ENCODE data around the gene CDK18. TPM values are rescaled to one million over a fixed set of nuclear protein-coding genes. Genes with fewer than 3 reads are reported as not detected.

Gene CDK18
- total RNA-seq, 1 donor: 2.2 TPM

DNA sequence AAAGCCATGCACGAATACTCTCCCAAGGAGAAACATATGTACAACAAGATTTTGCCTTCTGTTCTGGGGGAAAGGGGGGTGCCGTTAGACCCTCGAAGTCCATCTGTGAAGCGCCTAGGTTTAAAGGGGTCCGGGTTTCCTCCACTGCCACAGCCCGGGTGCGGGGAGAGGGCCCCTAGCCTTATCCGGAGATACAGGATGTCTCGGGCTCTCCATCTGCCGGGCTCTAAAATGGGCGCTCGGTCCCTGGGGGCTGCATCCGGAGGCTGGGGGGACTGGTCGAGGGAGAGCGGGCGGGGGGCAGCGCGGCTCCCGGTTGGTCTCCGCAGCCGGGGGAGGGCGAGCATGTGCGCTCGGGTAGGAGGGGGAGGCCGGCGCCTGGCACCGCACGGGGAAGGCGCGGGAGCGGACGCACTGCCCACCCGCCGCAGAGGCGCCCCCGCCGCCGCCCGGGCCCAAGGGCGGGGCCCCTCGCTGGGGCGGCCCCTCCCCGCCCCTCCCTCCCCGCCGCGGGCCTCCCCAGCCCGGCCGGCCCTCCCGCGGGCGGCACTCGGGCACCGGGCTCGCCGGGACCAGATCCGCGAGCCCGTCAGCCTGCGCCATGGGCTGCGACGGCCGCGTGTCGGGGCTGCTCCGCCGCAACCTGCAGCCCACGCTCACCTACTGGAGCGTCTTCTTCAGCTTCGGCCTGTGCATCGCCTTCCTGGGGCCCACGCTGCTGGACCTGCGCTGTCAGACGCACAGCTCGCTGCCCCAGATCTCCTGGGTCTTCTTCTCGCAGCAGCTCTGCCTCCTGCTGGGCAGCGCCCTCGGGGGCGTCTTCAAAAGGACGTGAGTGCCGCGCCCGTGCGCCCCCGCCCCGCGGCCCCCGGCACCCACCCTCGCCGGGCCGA is 64.2 kb downstream of the CDK18 start:
- DNase-seq (ENCODE audit: low read depth): no peak
- H3K4me3 ChIP-seq (ENCODE audit: low read depth, low read length): no peak overlapping the region
- TF ChIP-seq, protein P1, sequence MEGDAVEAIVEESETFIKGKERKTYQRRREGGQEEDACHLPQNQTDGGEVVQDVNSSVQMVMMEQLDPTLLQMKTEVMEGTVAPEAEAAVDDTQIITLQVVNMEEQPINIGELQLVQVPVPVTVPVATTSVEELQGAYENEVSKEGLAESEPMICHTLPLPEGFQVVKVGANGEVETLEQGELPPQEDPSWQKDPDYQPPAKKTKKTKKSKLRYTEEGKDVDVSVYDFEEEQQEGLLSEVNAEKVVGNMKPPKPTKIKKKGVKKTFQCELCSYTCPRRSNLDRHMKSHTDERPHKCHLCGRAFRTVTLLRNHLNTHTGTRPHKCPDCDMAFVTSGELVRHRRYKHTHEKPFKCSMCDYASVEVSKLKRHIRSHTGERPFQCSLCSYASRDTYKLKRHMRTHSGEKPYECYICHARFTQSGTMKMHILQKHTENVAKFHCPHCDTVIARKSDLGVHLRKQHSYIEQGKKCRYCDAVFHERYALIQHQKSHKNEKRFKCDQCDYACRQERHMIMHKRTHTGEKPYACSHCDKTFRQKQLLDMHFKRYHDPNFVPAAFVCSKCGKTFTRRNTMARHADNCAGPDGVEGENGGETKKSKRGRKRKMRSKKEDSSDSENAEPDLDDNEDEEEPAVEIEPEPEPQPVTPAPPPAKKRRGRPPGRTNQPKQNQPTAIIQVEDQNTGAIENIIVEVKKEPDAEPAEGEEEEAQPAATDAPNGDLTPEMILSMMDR (IDR thresholded peaks at IDR 0.05; ENCODE audit: insufficient read depth, low read depth, low read length): no peak

DNA sequence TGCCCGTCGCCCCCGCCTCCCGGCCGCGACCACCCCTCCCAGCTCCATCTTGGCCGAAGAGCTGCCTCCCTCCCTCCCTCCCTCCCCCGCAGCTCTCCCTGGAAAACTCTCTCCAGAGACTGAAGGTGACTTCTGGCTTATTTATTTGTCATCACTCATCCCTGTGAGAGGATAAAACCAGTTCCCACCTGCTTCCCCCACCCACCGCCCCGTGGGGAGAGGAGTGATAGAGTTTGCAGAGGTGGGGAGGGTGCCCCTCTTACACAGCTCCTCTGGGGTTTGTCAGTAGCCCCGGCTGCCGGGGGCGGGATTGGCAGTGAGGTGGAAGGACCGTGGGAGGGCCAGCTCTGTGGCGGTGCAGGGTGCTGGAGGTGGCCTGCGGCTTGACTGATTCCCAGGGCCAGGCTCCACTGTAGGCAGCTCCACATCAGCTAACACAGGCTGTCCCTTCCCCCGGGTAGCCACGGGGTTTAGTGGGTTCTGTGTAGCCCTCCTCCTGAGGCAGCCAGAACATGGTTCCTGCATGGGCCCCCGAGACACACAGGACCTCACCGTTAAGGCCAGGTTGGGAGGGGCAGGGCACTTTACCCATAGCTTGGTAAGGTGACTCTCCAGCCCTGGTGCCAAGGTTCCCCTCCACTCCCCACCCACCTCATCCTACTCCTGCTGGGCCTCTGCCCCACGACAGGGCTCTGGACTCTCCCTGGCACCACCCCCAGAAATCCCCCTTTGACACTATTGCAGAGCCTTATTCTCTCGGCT is 65.1 kb downstream of the CDK18 start:
- TF ChIP-seq, protein P1 (IDR thresholded peaks at IDR 0.05; ENCODE audit: insufficient read depth, low read depth, low read length): no peak
- H3K4me3 ChIP-seq (ENCODE audit: low read depth, low read length): no peak overlapping the region
- DNase-seq (ENCODE audit: low read depth): no peak

DNA sequence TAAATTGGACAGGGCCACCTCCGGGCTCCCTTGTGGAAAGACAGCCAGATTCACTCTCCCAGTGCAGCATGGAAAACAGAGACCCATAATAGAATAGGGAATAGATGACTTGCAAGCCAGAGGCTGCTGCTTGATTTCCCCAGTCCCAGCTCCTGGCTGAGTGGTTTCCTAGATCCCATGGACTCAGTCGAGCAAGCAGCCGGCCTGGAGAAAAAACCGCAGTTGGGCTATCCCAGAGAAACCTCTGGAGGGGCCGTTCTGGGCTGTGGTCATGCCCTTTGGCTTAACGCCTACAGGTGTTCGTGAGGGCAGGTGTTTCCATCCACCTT is 65.7 kb downstream of the CDK18 start:
- DNase-seq (ENCODE audit: low read depth): no peak
- TF ChIP-seq, protein P1 (IDR thresholded peaks at IDR 0.05; ENCODE audit: insufficient read depth, low read depth, low read length): no peak
- no peak overlapping the region for H3K4me3 ChIP-seq (ENCODE audit: low read depth, low read length)

DNA sequence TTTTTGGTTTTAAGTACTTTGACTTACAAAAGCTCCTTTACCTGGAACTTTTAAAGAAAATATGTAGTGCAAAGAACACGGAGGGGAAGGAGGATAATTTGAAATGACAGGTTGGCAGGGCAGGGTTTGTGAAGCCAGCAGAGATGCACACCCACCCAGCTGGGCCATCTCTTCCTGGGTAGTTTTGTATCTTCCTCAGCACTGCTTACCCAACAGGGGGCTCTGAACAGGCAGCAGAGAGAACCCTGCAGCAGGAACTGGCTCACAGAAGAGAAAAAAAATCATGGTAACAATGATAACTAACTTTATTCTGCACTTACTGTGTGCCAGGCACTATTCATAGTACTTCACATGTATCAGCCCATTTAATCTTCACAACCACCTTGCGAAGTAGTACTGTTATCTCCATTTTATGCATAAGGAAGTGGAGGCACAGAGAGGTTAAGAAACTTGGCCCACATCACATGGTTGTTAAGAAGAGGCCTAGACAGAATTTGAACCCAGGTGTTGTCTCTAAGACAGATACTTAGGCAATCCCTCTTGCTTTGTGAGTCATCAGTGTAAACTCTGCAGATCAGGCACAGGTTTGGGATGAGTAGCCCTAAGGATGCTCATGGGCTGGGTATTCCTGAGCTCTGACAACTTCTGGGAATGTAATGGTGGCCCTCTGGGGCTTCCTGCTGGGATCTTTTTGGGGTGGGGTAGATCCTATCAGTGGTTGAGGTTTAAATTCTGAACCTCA is 66.5 kb downstream of the CDK18 start:
- H3K4me3 ChIP-seq (ENCODE audit: low read depth, low read length): no peak overlapping the region
- TF ChIP-seq, protein P1 (IDR thresholded peaks at IDR 0.05; ENCODE audit: insufficient read depth, low read depth, low read length): no peak
- DNase-seq (ENCODE audit: low read depth): no peak

DNA sequence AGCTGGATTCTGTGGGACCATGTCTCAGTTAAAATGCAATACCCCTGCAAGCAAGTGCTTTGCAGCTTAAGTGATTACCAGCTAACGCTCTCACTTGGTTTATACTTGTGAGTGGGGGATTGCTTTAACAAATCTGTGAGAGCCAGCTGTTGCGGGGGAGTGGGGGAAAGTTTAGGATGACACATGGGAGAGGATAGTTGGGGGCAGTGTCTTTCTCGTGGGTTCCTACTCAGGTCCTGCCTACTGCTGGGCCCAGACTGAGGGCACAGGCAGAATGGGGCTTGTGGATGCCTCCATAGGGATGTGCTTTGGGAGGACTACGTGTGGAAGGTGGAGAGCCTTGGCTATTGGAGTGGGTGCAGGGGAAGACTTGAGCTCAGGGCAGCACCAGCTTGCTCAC is 67.3 kb downstream of the CDK18 start:
- no peak for DNase-seq (ENCODE audit: low read depth)
- TF ChIP-seq, protein P1 (IDR thresholded peaks at IDR 0.05; ENCODE audit: insufficient read depth, low read depth, low read length): no peak
- no peak overlapping the region for H3K4me3 ChIP-seq (ENCODE audit: low read depth, low read length)

DNA sequence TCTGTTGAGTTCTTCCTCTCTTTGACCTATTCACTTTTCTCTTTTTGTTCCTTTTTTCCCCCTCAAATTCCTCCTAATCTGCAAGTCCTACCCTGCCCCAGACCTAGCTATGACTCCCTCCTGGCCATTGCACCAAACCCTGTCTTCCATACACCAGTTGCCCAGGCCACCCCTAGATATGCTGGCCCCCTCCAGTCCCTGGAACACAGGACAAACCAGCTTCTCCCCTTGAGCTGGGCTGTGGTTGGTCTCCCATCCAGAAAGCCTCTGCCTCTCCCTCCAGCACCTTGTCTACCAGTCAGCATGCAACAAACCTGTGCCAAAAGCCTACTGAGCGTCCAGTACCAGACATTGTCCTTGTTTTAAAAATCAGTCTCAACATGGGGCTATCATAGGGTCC is 68.0 kb downstream of the CDK18 start:
- no peak for DNase-seq (ENCODE audit: low read depth)
- H3K4me3 ChIP-seq (ENCODE audit: low read depth, low read length): no peak overlapping the region
- TF ChIP-seq, protein P1 (IDR thresholded peaks at IDR 0.05; ENCODE audit: insufficient read depth, low read depth, low read length): no peak

Data from fibroblast of villous mesenchyme (primary cell).